A673 (cell line): Measurements from ENCODE around the gene ZFP30. TPM values are rescaled to one million over a fixed set of nuclear protein-coding genes. Genes with fewer than 3 reads are reported as not detected.

Source experiments
- BruUV-seq: library from RNA; stranded (reverse); fragments of 400-500 nt; replicated peaks from 2 replicates; lab custom pipeline; 2021; lab: Mats Ljungman, UMichigan
- CTCF ChIA-PET: fragments of 300-600 bp; sonication (Branson Sonifier 250); formaldehyde crosslinking; loops from one replicate; lab custom pipeline; 2022; ENCODE audit warnings: antibody characterized with exemption; lab: Charles Lee
- POLR2A ChIA-PET: fragments of 300-600 bp; sonication (Branson Sonifier 250); formaldehyde crosslinking; loops from one replicate; lab custom pipeline; 2022; ENCODE audit warnings: antibody characterized with exemption; ENCODE audit not compliant: low non-redundant PET; lab: Charles Lee
- DNase-seq: peaks from one replicate; pipeline ENCODE4 v3.0.0-alpha.2; 2015; ENCODE audit warnings: low spot score
- H3K27ac ChIP-seq: fragments of 200-600 bp; sonication (generic); 2 replicates; pipeline ENCODE4 v1.5.1; 2016; ENCODE audit warnings: mixed run types, low read depth, mild to moderate bottlenecking, mixed read lengths, antibody characterized with exemption, low read length; ENCODE audit not compliant: poor library complexity, severe bottlenecking
- H3K27me3 ChIP-seq: fragments of 200-600 bp; sonication (generic); replicated peaks from 2 replicates; pipeline ENCODE4 v1.6.1; 2017; ENCODE audit warnings: mixed run types, low read depth, mild to moderate bottlenecking, mixed read lengths, antibody characterized with exemption, low read length; ENCODE audit not compliant: insufficient read depth, poor library complexity
- H3K36me3 ChIP-seq: fragments of 200-600 bp; sonication (generic); 2 replicates; pipeline ENCODE4 v1.6.1; 2016; ENCODE audit warnings: mixed run types, mild to moderate bottlenecking, mixed read lengths, antibody characterized with exemption, low read length; ENCODE audit not compliant: insufficient read depth, poor library complexity, severe bottlenecking
- H3K4me1 ChIP-seq: fragments of 200-600 bp; sonication (generic); 2 replicates; pipeline ENCODE4 v1.6.1; 2017; ENCODE audit warnings: mixed run types, mild to moderate bottlenecking, mixed read lengths, antibody characterized with exemption, low read length; ENCODE audit not compliant: insufficient read depth, poor library complexity, severe bottlenecking
- H3K4me3 ChIP-seq: fragments of 200-600 bp; sonication (generic); 2 replicates; pipeline ENCODE4 v1.5.1; 2016; ENCODE audit warnings: low read depth, mixed run types, mild to moderate bottlenecking, mixed read lengths, low read length; ENCODE audit not compliant: poor library complexity, severe bottlenecking
- H3K9me3 ChIP-seq: fragments of 200-600 bp; sonication (generic); 2 replicates; pipeline ENCODE4 v1.6.1; 2016; ENCODE audit warnings: mixed run types, low read depth, mild to moderate bottlenecking, mixed read lengths, antibody characterized with exemption, low read length; ENCODE audit not compliant: poor library complexity, severe bottlenecking
- CTCF ChIP-seq: fragments of 300-800, 200-600 bp; sonication (generic); conservative IDR thresholded peaks from 2 replicates; pipeline ENCODE4 v1.5.1; 2017; ENCODE audit warnings: low read depth, mild to moderate bottlenecking, antibody characterized with exemption, low read length, moderate library complexity, mixed read lengths
- EZH2 ChIP-seq: fragments of 200-600 bp; sonication (generic); IDR thresholded peaks from 2 replicates; pipeline ENCODE4 v1.6.1; 2017; ENCODE audit warnings: borderline replicate concordance, low read depth, mild to moderate bottlenecking, mixed read lengths, antibody characterized with exemption, low read length; ENCODE audit not compliant: poor library complexity, severe bottlenecking
- intact Hi-C: fragments of 100-400 bp; cut with micrococcal nuclease; formaldehyde crosslinking; loops from one replicate; pipeline ENCODE4 v1.10.0; 2022; ENCODE audit not compliant: unreplicated experiment
- total RNA-seq: library from RNA; stranded (reverse); gene quantifications from 2 replicates; pipeline ENCODE4 v1.2.3, GENCODE V29; 2021

ZFP30 gene
- total RNA-seq, 1 experiment from 2014 or later = 15.2 TPM

GRCh38 chr19:37654629-37655300 is 500 bp downstream of the ZFP30 start:
- Histone ChIP-seq H3K27ac (peak overlapping the region; percentile 80), H3K4me3 (peak overlapping the region; percentile 78), H3K27me3 (no peaks in the 10 kb centered on the region), H3K9me3 (peaks cover 12% of the 10 kb centered on the region), H3K4me1 (peaks cover 6% of the 10 kb centered on the region), H3K36me3 (peaks cover 4% of the 10 kb centered on the region)
- DNase-seq = peak; percentile 61
- intact Hi-C loops = no loop called here
- CTCF ChIA-PET = interaction anchor here (0.6 kb wide), 1 partner anchor 9 kb away, joined by 5 read pairs; no protein-coding TSS in a partner anchor
- no peak for TF ChIP-seq EZH2
- TF ChIP-seq CTCF = no peak
- POLR2A ChIA-PET = no interaction called here
- no TSS peak for BruUV-seq

- intact Hi-C loops = no loop called here
- CTCF ChIA-PET = interaction anchor here (0.6 kb wide), 1 partner anchor 10 kb away, joined by 5 read pairs; no protein-coding TSS in a partner anchor
Measured at GRCh38 chr19:37654118-37654517, 1.1 kb downstream of the ZFP30 start.

More at GRCh38 chr19:37654118-37654517, 1.1 kb downstream of the ZFP30 start:
- Histone ChIP-seq H3K27me3 (no peaks in the 10 kb centered on the region), H3K9me3 (peaks cover 17% of the 10 kb centered on the region), H3K27ac (peak overlapping the region; percentile 80), H3K36me3 (peaks cover 7% of the 10 kb centered on the region), H3K4me1 (peaks cover 6% of the 10 kb centered on the region), H3K4me3 (peak overlapping the region; percentile 78)
- no TSS peak for BruUV-seq
- TF ChIP-seq EZH2 (no peak), CTCF (no peak)
- POLR2A ChIA-PET = no interaction called here
- DNase-seq = peak; percentile 5
